Renal cortical epithelial cell (primary cell): ENCODE results near the gene LMF1. TPM values are rescaled to one million over a fixed set of nuclear protein-coding genes. Genes with fewer than 3 reads are reported as not detected.
A peak's percentile ranks its signal among the peaks of the same experiment; 100 is the strongest.

ENCODE experiments used
- DNase-seq: peaks from one replicate; pipeline ENCODE4 v3.0.0-alpha.2; 2011; ENCODE audit warnings: low read depth
- total RNA-seq: library from RNA; depleted of rRNA; stranded (reverse); fragments of >200 nt; gene quantifications from 2 replicates; pipeline ENCODE4 v1.2.3, GENCODE V29; 2014

LMF1 gene
- total RNA-seq, 1 donor from 2014 or later = 27.6 TPM

DNA sequence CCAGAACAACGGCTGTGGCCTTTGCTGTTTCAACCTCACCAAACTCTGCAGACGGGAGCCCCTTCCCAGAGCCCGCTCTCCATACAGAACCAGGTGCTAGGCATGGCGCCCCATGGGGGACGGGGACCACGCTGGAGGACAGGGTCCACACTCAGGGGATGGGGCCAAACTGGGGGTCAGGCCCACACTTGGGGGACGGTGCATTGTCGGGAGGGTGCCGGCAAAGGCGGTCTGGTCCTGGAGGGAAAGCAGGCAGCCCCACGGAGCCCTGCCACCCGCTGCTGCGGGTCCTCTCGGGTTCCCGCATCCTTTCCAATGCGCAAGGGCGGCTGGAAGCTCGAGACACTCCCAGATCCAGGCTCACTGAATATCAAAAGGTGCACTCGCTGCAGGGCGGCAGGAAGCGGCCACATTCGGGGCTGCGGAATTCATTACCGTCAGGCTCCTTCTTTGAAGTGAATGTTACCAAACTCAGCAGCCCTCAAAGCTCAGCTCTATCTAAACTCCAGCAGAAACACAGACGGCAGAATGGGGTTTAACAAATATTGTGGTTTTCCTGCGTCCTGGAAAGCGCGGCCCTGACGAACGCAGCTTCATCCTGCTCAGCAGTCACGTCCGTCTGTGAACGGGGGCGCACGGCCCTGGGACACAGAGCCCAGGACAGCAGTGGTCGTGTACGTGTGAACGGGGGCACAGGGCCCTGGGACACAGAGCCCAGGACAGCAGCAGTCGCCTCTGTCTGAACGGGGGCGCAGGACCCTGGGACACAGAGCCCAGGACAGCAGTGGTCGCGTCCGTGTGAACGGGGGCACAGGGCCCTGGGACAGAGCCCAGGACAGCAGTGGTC lies 41.3 kb downstream of the LMF1 start:
- no peak for DNase-seq

DNA sequence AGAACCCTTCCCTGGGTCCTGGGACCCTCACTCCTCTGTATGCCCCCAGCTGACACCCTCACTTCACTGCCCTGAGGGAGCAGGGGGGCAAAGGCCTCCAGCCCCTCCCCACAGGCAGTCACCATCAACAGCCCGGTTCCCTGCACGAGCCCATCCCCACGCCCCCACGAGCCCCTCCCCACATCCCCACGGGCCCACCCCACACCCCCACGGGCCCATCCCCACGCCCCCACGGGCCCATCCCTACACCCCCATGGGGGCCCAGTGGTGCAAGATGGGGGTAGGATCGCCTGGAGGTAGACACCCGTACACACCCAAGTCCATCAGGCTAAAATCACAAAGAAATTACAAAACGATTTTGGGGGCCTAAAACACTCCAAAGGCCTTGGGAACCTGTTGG lies 42.3 kb downstream of the LMF1 start:
- no peak for DNase-seq

DNA sequence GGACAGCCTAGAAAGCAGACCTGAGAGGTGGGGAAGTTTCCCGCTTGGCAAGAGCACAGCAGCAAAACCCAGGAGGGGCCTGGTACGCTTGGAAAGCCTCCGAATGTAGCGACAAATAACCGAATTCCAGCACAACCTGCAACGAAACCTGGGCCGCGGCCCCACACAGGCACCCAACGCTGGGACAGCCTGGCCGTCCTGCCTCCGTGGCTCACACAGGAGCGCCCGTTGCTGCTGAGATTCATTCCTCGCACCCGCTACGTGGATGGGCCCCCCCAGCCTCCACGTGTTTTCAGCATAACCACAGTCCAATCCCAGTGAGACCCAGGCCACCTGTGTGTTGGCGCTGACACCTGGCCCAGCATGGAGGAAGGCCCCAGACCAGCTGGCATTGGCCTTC lies 42.9 kb downstream of the LMF1 start:
- DNase-seq = no peak

DNA sequence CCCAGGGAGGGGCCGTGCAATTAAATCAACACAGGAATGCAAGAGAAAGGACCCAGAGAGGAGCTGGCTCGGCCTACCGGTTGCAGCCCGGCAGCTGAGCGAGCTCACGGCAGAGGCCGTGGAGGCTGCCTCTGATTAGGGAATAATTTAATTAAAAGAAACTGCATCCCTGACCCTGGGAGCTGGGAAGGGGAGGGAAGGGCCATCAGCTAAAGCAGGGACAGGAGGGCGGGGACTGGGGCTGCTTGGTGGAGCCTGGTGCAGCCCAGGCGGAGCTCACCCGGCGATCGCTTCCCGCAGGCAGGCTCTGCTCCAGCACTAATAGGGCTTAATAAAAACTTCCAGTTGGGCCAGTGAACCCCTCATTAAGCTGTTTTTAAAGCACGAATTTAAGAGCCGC lies 43.4 kb downstream of the LMF1 start:
- DNase-seq = no peak

DNA sequence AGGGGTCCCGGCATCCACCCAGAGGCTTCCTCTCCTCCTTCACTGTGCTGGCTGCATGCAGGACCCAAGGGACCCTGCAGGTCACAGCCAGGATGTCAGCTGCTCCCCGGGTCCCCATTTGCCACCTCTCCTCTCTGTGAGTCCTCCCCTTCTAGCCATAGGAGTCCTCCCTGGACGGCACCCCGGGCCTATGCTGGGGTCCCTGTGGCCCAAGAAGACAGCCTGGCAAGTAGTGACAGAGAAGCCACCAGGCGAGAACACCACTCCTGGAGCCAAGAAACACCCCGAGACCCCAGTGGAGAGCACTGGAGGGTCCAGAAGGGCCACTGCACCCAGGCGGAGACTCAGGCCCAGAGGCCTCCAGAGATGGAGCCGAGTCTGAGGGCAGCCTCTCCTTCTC lies 44.1 kb downstream of the LMF1 start:
- DNase-seq = no peak

DNA sequence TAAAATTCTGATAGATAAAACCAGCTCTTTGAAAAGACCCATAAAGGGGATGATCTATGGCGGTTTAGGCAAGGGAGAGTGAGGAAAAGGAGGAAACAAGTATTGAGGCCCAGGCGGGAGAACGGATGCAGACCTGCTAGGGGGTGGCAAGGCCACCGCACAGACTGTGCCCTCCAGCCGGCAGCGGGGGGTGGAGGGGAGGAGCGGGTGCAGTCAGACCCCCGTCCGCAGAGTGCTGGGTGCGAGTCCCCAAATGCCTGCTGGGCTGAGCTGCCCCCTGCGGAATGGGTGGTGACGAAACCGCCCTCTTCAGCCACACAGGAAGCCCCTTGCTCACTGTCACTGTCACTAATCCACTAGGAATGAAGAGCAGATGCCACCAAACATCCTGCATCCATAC lies 46.0 kb downstream of the LMF1 start:
- DNase-seq = no peak

DNA sequence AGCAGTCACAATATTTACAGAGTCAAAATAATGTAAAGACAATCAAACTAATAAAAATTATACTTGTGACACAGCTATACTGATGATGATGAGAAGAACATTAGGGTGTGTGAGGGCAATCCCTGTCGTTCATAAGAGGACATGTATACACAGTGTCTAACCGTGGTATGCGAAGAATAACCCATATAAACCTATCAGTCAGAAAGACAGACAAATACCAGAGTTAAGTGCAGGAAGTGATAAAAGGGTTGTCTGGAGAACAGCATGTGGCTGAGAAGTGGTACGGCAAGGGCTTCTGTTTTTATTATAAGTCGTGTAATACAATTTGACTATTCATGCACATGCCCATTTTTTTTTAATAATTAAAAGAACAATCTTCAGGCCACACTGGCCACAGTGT lies 46.7 kb downstream of the LMF1 start:
- no peak for DNase-seq

DNA sequence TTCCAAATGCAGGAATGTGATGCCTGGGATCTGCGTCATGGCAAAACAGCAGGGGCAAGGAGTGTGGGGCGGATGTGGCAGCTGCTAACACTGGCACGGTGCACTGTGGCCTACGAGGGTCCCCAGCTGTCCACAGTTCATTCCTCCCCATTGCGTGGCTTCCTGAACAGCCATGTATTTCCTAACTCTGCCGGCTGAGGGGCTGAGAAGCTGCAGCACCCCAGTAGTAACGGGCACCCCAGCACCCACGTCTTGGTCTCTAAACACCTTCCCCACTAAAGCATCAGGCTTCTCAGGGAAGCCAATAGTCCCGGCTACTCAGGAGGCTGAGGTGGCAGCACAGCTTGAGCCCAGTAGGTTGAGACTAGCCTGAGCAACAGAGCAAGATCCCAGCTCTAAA lies 47.6 kb downstream of the LMF1 start:
- DNase-seq = no peak

DNA sequence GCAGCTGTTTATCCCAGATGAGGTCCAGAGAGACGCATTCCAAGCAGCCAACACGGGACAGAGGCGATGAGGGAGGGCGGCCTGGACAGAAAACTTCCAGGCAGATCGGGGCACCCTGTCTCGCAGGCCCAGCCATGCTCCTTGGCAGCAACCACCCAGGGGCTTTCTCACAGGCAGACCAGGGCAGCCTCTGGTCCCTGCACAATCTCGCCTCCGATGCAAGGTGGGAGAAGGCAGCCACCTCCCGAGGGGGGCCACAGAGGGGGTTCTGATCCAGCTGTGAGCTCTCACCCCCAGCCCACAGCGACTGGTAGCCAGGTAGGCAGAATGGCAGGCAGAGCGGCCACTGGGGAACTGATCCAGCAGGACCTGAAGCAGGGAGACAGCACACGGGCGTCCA lies 48.7 kb downstream of the LMF1 start:
- no peak for DNase-seq

DNA sequence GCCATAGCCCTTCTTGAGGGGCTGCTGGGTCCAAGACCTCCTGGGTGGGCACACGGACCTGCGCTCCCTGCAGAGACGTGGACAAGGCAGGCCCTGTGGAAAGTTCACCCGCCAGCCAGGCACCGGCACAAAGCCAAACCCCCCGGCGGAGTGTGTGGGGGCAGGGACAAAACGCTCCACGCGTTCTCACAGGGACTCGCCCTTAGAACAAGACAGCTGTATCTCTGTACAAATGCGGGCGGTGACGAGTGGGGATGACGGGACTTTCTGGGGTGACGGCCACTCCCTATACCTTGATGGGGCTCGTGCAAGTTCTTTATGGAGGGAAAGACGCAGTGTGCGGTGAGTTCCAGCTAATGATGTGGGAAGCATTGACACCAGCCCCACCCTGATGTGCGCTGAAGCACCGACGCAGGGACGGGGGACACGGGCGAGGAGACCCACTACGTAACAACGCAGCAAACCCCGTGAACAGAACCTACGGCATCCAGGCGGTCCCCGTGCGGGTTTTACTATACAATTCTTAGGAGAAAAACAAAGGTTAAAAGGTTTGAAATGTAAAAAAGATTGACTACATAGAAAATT lies 49.4 kb downstream of the LMF1 start:
- DNase-seq = no peak

DNA sequence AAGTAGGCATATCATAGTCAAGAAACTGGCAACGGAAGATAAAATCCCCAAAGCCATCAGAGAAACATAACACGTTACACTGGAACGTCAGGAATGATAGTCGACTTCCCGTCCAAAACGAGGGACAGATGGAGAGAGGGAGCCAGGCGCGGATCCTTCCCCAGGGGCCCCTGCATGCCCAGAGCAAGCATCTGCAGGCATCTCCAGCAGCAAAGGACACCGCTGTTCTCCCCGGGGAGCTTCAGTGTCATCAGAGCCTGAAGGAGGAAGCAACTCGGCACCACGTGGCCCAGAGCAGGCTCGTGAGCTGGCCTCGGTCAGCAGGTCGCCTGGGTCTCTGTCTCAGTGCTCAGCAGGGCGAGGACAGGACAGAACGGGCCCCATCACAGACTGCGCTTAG lies 50.1 kb downstream of the LMF1 start:
- DNase-seq = no peak

DNA sequence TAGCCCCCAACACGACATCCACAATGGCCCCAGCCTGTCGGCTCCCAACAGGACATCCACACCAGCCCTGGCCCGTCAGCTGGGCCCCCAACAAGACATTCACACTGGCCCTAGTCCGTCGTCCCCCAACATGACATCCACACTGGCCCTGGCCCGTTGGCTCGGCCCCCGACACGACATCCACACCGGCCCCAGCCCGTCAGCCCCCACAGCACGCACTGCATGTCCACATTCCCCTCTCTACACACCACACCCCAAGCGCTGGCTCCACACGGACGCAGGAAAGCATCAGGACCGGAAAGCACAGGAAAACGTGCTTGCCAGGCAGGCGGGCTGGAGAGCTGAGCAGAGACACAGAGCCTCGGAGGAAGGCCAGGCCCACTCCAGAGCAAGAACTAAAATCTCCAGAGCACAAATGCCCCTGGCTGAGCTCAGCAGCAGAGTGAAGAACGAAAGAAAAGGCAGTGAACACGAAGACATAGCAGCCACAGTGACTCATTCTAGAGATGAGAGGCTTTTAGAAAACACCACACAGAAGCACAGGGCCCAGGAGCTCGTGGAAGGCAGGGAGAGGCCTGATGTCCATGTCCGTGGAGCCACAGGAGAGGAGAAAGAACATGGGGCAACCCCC lies 50.6 kb downstream of the LMF1 start:
- no peak for DNase-seq

DNA sequence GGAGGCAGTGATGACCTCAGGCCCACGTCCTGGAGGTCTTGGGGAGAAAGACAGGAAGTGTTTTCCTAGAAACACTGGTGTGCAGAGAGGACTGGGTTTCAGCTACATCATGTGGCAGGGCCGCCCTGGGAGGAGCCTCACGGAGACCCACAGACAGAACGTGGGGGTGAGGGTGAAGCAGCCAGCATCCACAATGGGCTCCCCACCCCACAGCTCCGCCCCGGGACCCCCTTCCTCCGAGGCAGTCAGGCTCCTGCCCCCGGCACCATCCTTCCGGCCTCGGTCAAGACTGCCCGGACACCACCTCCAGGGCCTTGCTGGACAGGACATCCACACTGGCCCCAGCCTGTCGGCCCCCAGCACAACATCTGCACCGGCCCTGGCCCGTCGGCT lies 51.1 kb downstream of the LMF1 start:
- no peak for DNase-seq

DNA sequence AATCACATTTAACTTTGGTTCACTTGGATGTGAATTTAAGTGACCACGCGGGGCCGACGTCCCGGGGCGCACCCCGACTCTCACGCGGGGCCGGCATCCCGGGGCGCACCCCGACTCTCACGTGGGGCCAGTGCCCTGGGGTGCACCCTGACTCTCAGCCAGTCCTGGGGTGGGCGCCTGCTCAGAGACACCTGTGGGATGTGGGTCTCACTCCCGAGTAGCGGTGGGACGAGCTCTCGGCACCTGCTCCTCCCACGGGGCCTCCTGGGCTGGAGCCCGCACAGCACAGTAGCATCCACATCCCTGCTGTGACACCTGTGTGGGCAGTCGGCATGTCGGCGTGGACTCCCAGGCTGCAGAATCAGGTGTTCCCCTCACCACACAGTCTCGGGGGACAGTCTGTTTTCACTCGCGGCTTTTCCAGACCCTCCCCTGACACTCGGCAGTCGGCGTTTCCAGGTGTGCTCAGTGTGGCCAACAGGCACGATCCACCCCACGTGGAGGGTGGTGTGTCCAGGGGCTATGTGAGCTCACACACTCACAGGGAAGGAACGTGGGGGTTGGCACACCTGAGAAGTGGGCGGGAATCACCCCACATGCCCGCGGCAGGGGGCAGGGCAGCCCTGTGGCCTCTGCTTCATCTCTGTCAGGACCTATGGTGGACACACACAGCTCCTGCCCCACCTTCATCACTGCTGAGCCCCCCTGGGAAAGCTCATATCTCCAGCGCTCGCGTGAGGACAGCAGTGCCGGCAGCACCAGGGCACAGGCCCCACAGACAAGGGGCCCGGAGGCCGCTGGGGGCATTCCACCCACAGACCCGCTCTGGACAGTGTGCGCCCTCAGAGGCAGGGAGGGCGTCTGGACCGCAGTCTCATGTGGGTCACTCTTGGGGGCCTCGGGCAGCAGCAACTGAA lies 51.8 kb downstream of the LMF1 start:
- DNase-seq = no peak

DNA sequence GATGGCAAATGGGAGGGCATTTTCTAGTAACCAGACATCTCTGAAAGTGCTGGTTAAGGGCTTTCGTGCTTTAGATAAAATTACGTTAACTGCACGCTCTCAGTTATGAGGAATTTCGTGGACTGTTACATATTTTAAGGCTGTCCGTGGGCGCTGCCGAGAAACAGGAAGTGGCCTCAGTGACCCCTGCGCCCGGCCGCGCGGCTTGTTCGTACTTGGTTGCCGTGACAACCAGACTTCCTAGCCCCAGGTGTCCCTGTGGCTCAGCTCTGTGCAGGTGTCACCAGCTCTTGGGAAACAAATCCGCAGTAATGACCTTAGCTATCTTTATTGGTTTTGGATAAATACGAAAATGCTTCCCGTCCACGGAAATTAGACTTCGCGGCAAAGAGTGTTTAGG lies 52.7 kb downstream of the LMF1 start:
- peak; percentile 11 for DNase-seq

DNA sequence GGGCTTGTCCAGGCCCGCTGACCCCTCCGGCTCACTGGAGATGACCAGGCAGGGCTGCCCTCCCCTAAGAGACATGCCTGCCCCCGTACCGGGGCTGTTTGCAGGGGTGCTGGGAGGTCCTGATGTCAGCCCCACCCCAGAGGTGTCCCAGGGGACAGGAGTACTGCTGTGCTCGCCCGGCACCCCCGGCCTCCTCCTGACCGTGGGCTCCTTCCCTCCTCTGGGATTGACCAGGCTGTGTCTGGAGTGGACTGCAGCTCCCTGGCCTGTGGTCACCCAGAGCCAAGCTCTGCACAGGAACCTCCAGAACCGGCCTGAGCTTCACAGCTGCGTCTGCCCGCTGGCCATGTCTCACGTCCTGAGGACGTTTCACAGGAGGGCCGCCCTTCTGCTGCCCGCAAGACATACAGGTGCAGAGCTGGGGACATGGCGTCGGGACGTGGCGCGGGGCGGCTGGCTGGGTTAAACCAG lies 53.2 kb downstream of the LMF1 start:
- DNase-seq = no peak

DNA sequence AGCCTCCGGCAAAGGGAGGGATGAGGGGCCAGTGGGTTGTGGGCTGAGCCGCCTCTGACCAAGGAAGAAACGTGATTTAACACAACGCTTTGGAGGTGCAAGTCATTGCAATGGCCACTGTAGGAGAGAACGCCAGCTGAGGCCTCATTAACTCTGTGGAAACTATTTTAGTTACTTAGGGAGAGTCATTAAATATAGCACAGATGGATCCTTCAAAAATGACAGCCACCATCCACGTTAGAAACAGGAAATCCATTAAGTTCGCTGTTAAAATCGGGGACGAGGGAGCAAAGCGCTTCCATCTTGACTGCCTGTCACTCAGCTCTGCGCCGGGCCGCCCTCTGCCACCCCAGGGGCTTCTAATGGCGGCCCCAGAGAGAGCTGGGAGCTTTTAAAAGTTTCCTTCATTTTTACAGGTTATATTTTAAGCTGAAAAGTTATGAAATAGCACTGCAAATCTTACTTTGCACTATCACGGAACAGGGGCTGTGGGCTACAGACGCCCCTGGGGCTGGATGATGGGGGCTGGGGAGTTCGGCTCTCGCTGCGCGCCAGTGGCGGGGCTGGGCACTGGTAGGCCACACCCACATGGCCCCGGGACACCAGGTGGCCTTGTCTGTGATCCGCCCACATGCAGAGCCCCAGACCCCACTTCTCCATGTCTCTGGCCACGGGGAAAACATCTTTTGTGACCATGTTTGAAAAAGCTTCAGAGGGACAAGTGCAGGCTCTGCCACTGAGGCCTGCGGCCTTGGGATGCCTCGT lies 54.6 kb downstream of the LMF1 start:
- DNase-seq = no peak

DNA sequence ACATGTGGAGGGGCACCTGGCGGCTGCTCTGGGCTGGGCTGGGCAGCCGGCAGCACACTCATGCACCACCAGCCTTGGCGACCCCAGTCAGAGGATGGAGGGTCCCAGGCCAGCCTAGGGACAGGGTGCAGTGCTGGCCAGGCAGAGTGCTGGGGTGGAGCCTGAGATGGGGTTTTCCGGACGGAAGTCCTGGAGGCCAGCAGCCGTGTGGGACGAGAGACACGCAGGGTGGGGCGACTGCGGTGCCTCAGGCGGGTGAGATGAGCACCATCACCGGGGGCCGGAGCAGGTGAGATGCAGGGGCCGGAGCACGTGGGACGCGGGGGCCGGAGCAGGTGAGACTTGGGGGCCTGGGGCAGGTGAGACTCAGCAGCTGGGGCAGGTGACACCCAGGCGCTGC lies 55.2 kb downstream of the LMF1 start:
- DNase-seq = no peak

DNA sequence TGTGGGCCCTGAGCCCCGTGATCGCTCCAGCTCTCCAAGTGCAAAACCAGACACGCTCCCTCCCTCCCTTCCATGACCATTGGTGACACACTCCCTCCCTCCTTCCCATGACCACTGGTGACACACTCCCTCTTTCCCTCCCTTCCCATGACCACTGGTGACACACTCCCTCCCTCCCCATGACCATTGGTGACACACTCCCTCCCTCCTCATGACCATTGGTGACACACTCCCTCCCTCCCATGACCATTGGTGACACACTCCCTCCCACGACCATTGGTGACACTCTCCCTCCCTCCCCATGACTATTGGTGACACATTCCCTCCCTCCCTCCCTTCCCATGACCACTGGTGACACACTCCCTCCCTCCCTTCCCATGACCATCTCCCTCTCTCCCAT lies 56.3 kb downstream of the LMF1 start:
- no peak for DNase-seq

DNA sequence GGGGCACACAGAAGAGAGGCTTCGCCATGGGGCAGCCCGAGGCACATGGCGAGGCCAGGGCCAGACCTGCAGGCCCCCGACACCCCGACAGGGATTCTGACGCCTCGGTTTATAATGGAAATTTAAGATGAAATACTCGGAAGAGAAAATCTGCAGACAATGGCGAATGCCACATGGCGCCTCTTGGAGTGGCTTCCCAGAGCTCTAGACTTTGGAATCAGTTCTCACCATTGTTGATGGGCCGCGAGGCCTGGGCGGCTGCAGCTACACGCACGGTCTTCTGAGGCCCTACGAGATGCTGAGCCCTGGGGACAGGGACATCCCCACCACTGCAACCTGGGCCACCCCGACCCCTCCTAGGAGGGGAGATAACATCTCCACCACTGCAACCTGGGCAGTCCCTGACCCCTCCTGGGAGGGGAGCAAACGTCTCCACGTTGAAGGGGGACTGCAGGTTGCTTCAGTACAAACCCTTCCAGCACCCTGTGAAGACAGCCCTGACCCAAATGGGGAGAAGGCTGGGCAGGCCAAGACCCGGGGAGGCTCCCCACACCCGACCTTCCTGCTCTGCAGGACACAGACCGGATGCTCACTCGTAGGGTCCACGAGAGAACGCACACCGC lies 56.9 kb downstream of the LMF1 start:
- no peak for DNase-seq
